VCaP (cell line): Measurements from ENCODE around the gene RYR2.
A peak's percentile ranks its signal among the peaks of the same experiment; 100 is the strongest.

Source experiments
- H3K27ac ChIP-seq: fragments of 450-650 bp; 2 replicates; pipeline ENCODE4 v1.5.1; 2017
- CTCF ChIP-seq: fragments of 450-650 bp; conservative IDR thresholded peaks from 2 replicates; pipeline ENCODE4 v1.5.1; 2017; ENCODE audit warnings: mild to moderate bottlenecking, moderate library complexity

The RYR2 gene

DNA sequence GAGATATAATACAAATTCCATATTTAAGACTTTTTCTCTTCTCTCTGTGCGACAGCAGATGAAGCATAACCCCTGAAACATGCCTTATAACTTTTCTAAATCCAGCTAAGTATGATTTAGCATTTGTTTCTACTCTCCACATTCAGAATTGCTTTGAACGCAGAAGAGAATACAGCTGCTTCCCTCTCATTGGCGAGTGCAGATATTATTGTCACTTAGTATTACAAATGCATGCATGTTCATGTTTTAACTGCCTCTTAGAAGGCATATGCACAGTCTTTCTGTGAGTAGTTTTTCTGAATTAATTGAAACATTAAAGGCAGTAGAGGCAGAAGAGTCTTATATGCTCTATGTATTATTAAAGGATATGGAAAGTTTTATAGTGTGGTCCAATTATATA is 631.6 kb downstream of the RYR2 start:
- H3K27ac ChIP-seq: no peak overlapping the region
- TF ChIP-seq CTCF: no peak

DNA sequence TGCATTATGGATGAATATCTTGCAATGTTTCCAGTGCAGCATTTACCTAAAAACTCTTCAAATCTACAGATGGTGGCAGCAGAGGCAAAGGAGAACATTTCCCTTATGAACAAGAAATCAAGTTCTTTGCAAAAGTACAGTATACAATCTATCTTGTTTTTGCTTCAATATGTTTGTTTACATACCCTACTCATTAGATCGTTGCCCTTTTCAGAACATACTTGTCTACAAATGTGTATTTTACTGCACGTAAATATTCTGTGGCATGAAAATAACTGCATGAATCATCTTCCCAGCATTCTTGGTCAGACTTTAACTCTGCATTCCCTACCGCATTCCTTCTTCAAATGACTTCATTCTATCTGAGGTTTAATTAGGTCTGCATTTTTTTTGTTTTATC is 636.0 kb downstream of the RYR2 start:
- TF ChIP-seq CTCF: peak; percentile 76
- H3K27ac ChIP-seq: no peak overlapping the region

DNA sequence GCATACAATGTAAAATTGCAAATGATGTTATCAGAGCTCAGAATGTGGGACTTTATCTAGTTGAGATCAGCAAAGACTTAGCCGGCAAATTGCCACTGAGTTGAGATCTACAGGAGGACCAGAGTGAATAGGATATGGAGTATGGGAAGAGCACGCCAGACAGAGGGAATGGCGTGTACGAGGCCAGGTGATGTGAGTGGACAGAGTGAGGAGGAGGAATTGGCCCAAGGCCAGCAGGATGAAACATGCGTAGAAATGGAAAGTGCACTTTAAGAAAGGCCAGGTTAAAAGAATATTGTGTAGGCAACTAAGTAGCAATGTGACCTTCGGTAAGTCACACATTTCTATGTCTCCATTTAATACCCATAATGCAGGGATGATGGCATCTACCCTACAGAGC is 637.7 kb downstream of the RYR2 start:
- TF ChIP-seq CTCF: no peak

DNA sequence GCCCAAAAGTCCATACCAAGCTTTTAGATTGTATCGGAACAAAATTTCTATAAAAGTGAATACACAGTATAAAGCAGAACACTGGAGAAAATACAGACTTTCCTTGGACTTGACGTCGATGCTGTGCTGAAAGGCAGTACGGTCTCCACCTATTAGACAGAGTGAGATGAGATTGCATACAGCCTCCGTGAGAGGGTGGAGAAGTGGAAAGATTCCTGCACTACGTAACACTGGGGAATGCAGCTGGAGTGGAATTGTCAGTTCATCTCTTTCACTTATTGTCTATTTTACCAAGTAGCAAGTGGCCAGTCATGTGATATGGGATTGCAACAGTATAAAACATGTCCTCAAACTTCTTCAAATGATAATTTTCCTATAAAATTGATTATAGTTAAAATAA is 639.2 kb downstream of the RYR2 start:
- TF ChIP-seq CTCF: no peak
- H3K27ac ChIP-seq: no peak overlapping the region

More for the DNA sequence above, 637.7 kb downstream of the RYR2 start:
- H3K27ac ChIP-seq: no peak overlapping the region

GRCh38 chr1:237684236-237684635 is 642.3 kb downstream of the RYR2 start:
- TF ChIP-seq CTCF: no peak
- no peak overlapping the region for H3K27ac ChIP-seq

GRCh38 chr1:237685551-237685950 is 643.6 kb downstream of the RYR2 start:
- H3K27ac ChIP-seq: no peak overlapping the region
- no peak for TF ChIP-seq CTCF

DNA sequence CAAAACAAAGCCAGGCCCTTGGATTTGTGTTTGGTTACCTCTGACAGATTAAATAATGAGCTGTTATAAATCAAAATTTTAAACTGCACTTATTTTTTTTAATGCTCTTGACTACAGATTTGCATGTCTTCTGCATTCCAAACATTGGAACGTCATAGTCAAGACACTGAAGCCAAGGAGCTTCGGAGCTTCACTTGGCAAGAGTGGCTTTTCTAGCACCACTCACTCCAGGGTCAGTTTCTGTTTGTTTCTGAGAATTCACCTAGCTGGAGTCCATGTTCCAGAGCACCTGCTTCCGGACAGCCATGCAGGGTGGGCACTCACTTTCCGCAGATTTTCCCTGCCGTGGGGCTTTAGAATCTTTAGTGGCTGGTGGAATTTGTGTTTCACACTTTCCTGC is 645.8 kb downstream of the RYR2 start:
- H3K27ac ChIP-seq: no peak overlapping the region
- TF ChIP-seq CTCF: no peak

DNA sequence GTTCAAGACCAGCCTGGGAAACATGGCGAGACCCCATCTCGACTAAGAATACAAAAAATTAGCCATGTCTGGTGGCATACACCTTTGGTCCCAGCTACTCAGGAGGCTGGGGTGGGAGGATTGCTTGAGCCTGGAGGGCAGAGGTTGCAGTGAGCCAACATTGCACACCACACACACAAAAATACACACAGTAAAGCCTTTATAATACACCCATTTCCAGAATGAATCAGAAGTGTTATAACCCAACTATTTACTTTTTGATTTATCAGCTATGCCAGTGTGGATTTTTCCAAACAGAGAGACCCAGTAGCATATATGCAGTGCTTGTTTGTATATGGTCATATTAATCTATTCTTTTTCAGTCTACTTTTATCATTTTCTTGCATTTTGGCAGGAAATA is 648.7 kb downstream of the RYR2 start:
- H3K27ac ChIP-seq: no peak overlapping the region
- TF ChIP-seq CTCF: no peak
